Stimulated activated CD4-positive, alpha-beta T cell treated with anti-CD3 and anti-CD28 coated beads, TNF-alpha, amount 100 ng/mL, for 1 hour (primary cell): ENCODE results near the gene COQ9.

Source experiments
- DNase-seq, 3 donors: peaks; one replicate each; pipeline ENCODE4 v3.0.0-alpha.2; 2020; ENCODE audit warnings: low read depth in 3 of 3, low spot score in 1 of 3

The COQ9 gene

GRCh38 chr16:57509231-57509923 is 62.1 kb downstream of the COQ9 start:
- DNase-seq, result no peak

- no peak for DNase-seq
Measured at GRCh38 chr16:57510016-57510871, 63.0 kb downstream of the COQ9 start.
